Measurements from ENCODE around the gene PRDM2.

The PRDM2 gene

GRCh38 chr1:13794231-13795187 lies 94.5 kb downstream of the PRDM2 start:
- DNase-seq: no peak

- DNase-seq: no peak
These were observed 97.4 kb downstream of the PRDM2 start for GRCh38 chr1:13797397-13797796.

DNA sequence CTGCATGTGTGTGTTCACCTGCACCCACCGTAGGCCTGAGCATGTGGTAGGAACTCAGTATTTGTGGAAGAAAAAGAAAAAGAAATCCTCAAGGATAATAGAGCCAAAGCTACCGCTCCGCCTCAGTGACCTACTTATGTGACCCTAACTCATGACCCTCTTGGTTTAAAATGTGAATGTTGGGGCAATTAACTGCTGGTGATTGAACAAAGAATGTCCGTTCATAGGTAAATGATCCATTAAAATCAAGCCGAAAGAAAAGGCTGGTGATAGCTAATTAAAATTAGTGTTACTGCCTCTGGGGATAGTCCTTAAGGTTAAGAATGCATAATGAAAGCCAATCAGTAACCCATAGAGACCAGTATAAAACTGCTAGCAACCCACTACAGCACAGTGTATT lies 98.1 kb downstream of the PRDM2 start:
- no peak for DNase-seq

DNA sequence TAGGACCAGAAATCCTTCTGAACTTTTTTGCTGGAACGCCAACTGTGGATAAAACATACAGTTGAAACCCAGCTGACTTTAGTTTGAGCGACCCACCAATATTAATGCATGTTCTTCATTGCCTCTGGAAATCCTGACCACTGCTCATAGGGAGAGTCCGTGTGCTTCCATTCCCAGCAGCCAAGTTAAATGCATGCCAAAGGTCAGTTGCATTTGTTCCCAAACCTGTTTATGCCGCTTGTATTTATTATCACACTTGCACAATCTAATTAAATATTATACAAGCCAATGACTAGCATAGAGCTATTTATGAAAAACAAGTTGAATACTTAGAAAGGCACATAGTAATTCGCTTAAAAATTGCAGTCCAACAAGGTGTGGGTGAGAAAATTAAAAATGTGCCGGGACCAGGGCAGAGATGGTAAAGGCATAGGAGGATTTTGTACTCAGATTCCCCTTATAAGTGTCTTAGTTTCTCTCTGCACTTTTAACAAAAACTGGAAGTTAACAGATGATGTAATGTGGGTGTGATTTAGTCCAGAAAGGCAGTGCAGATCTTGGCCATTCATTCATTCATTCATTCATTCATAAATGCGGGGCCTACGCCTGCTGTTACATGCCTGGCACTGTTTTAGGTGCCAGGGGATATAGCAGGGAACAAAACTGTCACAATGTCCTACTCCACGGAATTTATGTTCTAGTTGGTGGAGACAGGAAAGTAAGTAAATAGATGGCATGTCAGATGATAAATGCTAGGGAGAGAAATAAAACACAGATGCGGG lies 99.7 kb downstream of the PRDM2 start:
- no peak for DNase-seq

GRCh38 chr1:13801232-13801631 lies 101.2 kb downstream of the PRDM2 start:
- DNase-seq: no peak

GRCh38 chr1:13801655-13802486 lies 101.9 kb downstream of the PRDM2 start:
- no peak for DNase-seq

- no peak for DNase-seq
These were observed 103.0 kb downstream of the PRDM2 start for GRCh38 chr1:13802782-13803545.

- no peak for DNase-seq
These were observed 103.7 kb downstream of the PRDM2 start for GRCh38 chr1:13803546-13804239.

DNA sequence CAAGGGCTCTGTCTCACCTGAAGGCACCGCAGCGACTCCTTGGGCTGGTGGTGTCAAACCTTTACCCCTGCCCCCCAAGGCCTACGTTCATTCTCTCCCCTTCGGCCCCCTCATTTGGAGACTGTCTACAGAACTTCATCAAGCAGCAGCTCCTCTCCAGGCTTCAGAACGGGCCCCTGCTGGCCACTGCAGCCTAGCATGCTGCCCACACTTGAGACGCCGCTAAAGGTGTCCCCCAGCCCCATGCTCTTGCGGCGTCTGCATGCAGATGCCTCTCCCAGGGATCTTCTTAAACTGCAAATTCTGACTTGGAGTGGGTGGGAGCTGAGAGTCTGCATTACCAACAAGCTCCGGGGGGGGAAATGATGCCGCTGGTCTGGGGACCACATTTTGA lies 104.2 kb downstream of the PRDM2 start:
- no peak for DNase-seq

DNA sequence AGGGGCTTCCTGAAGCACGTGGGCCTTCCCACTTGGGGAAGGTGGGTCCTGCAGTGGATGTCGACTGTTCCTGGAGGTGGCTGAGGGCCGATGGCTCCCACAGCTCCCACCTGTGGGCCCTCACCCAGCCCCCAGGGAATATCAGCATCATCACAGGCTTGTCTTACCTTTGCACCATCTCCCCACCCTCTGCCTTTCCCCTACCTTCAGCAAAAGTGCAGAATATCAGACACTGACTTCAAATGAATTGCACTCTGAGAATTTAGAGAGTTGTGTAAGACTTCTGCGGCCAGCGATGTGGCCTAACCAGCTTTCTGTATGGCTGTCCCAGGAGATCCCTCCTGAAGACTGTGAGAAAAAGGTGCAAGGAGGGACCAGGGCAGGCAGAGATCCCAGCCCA lies 105.4 kb downstream of the PRDM2 start:
- no peak for DNase-seq

GRCh38 chr1:13806108-13806507 lies 106.1 kb downstream of the PRDM2 start:
- no peak for DNase-seq

DNA sequence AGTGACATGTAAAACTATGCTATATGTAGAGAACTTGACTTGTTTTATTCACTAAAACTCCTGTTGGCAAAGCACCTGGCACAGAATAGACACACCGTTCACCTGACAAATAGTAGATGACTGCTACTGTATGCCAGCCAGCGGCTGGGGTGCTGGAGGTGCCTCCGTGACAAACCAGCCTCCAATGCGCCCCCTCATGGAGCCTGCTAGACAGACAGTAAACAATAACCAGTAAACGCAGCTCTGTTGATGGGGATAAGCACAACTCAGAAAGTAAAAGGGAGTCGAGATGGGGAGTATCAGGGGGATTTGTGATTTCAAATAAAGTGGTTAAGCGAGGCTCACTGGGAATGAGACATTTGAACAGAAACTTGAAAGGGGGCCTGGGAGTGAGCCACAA lies 107.2 kb downstream of the PRDM2 start:
- DNase-seq: peak; percentile 31

GRCh38 chr1:13808729-13809131 lies 108.7 kb downstream of the PRDM2 start:
- DNase-seq: no peak

DNA sequence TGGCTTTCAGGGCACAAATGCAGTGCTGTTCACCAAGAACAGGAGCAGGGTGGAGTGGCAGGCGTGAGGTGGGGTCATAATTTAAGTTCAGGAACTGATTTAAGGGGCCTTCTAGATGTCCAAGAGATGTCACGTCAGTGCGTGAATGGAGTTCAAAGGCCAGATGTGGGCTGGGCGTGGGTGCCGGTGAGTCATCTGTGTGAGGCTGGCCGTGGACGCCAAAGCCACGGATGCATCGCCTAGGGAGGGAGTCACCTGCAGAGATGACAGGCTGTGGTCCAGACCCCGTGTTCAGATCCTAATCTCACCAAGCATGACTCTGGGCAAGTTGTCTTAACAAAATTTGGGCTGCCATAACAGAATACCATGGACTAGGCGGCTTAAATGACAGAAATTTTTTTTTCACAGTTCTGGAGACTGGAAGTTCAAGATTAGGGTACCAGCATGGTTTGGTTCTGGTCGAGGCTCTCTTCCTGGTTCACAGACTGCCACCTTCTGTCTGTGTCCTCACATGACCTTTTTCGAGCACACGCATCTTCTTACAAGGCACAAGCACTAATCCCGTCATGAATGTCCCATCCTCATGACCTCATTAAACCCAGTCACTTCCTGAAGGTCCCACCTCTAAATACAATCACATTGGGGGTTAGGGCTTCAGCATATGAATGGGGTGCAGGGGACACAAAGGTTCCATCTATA lies 109.6 kb downstream of the PRDM2 start:
- peak; percentile 17 for DNase-seq

GRCh38 chr1:13812456-13813397 lies 112.7 kb downstream of the PRDM2 start:
- no peak for DNase-seq

GRCh38 chr1:13813398-13814012 lies 113.5 kb downstream of the PRDM2 start:
- peak; percentile 65 for DNase-seq

GRCh38 chr1:13814131-13814530 lies 114.1 kb downstream of the PRDM2 start:
- DNase-seq: no peak

- no peak for DNase-seq
These were observed 116.2 kb downstream of the PRDM2 start for GRCh38 chr1:13816016-13816760.

- no peak for DNase-seq
These were observed 117.9 kb downstream of the PRDM2 start for GRCh38 chr1:13817906-13818305.

All from CD4-positive, alpha-beta T cell treated with Interleukin-6 for 4 hours (primary cell).